ENCODE data around the gene KCNN4.

KCNN4 gene

GRCh38 chr19:43751466-43752220 lies 29.1 kb downstream of the KCNN4 start:
- FAIRE-seq (no peak), DNase-seq (ENCODE audit: low spot score) (no peak)

- no peak for FAIRE-seq
These were observed 30.9 kb downstream of the KCNN4 start for GRCh38 chr19:43749898-43750297.

GRCh38 chr19:43749152-43749551 lies 31.6 kb downstream of the KCNN4 start:
- FAIRE-seq (no peak), DNase-seq (ENCODE audit: low spot score) (no peak)

More at GRCh38 chr19:43749898-43750297, 30.9 kb downstream of the KCNN4 start:
- DNase-seq (ENCODE audit: low spot score) = no peak

GRCh38 chr19:43748685-43749084 lies 32.1 kb downstream of the KCNN4 start:
- no peak for DNase-seq (ENCODE audit: low spot score)
- FAIRE-seq = no peak

- DNase-seq (ENCODE audit: low spot score) (no peak), FAIRE-seq (no peak)
These were observed 32.6 kb downstream of the KCNN4 start for GRCh38 chr19:43748205-43748594.

- FAIRE-seq = no peak
- DNase-seq (ENCODE audit: low spot score) = peak; percentile 41
These were observed 33.1 kb downstream of the KCNN4 start for GRCh38 chr19:43747557-43748204.

- DNase-seq (ENCODE audit: low spot score) (no peak), FAIRE-seq (no peak)
These were observed 37.7 kb downstream of the KCNN4 start for GRCh38 chr19:43743059-43743458.

- no peak for FAIRE-seq
These were observed 39.5 kb downstream of the KCNN4 start for GRCh38 chr19:43741075-43741825.

GRCh38 chr19:43739439-43740235 lies 41.1 kb downstream of the KCNN4 start:
- FAIRE-seq (no peak), DNase-seq (ENCODE audit: low spot score) (no peak)

More at GRCh38 chr19:43741075-43741825, 39.5 kb downstream of the KCNN4 start:
- DNase-seq (ENCODE audit: low spot score) = no peak

- FAIRE-seq (no peak), DNase-seq (ENCODE audit: low spot score) (no peak)
These were observed 42.0 kb downstream of the KCNN4 start for GRCh38 chr19:43738780-43739211.

- DNase-seq (ENCODE audit: low spot score) = no peak
- FAIRE-seq = no peak
These were observed 44.8 kb downstream of the KCNN4 start for GRCh38 chr19:43735957-43736356.

- FAIRE-seq = no peak
- no peak for DNase-seq (ENCODE audit: low spot score)
These were observed 45.8 kb downstream of the KCNN4 start for GRCh38 chr19:43735013-43735412.

- DNase-seq (ENCODE audit: low spot score) (no peak), FAIRE-seq (no peak)
These were observed 48.9 kb downstream of the KCNN4 start for GRCh38 chr19:43731846-43732245.

- DNase-seq (ENCODE audit: low spot score) (no peak), FAIRE-seq (no peak)
These were observed 49.4 kb downstream of the KCNN4 start for GRCh38 chr19:43731346-43731745.

GRCh38 chr19:43729919-43730318 lies 50.9 kb downstream of the KCNN4 start:
- FAIRE-seq (no peak), DNase-seq (ENCODE audit: low spot score) (no peak)

GRCh38 chr19:43727593-43727853 lies 53.2 kb downstream of the KCNN4 start:
- no peak for DNase-seq (ENCODE audit: low spot score)
- no peak for FAIRE-seq

GRCh38 chr19:43726736-43727592 lies 53.8 kb downstream of the KCNN4 start:
- no peak for FAIRE-seq

GRCh38 chr19:43725468-43725867 lies 55.3 kb downstream of the KCNN4 start:
- FAIRE-seq = no peak
- no peak for DNase-seq (ENCODE audit: low spot score)

More at GRCh38 chr19:43726736-43727592, 53.8 kb downstream of the KCNN4 start:
- no peak for DNase-seq (ENCODE audit: low spot score)

- no peak for DNase-seq (ENCODE audit: low spot score)
- FAIRE-seq = no peak
These were observed 55.9 kb downstream of the KCNN4 start for GRCh38 chr19:43724896-43725295.

- DNase-seq (ENCODE audit: low spot score) = no peak
- FAIRE-seq = no peak
These were observed 57.2 kb downstream of the KCNN4 start for GRCh38 chr19:43723588-43723987.

All from RCC 7860 (cell line).